IMR-90 (cell line): ENCODE measurements around the gene FAM174B.

Experiments used
- CEBPB ChIP-seq: IDR thresholded peaks from 2 replicates; pipeline ENCODE4 v1.6.1; 2012; ENCODE audit warnings: low read depth, low read length, improper control_type of control experiment
- CHD1 ChIP-seq: IDR thresholded peaks from 2 replicates; pipeline ENCODE4 v1.6.1; 2012; ENCODE audit warnings: low read depth, low read length, improper control_type of control experiment
- CTCF ChIP-seq: conservative IDR thresholded peaks from 2 replicates; pipeline ENCODE4 v1.5.1; 2012; ENCODE audit warnings: mild to moderate bottlenecking, low read depth, low read length, improper control_type of control experiment
- MAFK ChIP-seq: IDR thresholded peaks from 2 replicates; pipeline ENCODE4 v1.6.1; 2012; ENCODE audit warnings: low read depth, low read length, improper control_type of control experiment
- MAZ ChIP-seq: IDR thresholded peaks from 2 replicates; pipeline ENCODE4 v1.6.1; 2012; ENCODE audit warnings: low read depth, mild to moderate bottlenecking, low read length, improper control_type of control experiment, moderate library complexity, borderline replicate concordance
- POLR2A ChIP-seq: IDR thresholded peaks from 2 replicates; pipeline ENCODE4 v1.6.1; 2012; ENCODE audit warnings: mild to moderate bottlenecking, low read depth, low read length
- RAD21 ChIP-seq: IDR thresholded peaks from 2 replicates; pipeline ENCODE4 v1.6.1; 2012; ENCODE audit warnings: low read length, improper control_type of control experiment
- SMC3 ChIP-seq: fragments of 150-350 bp; IDR thresholded peaks from 2 replicates; pipeline ENCODE4 v1.6.1; 2016; ENCODE audit warnings: low read depth, mild to moderate bottlenecking, antibody characterized with exemption, low read length, moderate library complexity

DNA sequence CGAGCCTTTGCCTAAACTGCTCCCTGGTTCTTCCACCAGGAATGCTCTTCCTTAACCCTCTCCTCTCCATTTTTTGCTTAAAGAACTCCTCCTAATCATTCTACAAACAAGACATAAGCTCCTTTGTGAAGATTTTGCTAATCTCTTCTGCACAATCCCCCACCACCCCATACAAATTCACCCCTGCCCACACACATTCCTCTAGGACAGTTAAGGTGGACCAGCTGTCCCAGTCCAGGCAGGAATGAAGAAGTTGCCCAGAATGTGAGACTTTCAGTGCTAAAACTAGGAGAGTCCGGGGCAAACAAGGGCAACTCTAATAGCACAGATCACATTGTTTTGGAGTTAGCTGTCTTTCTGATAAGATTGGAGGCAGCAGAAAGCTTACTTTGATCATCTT lies 13.9 kb upstream of the FAM174B start:
- TF ChIP-seq POLR2A (no peak), MAFK (no peak), CHD1 (no peak), CTCF (no peak), CEBPB (no peak), MAZ (no peak), RAD21 (no peak), SMC3 (no peak)
